Measurements from ENCODE around the gene DHODH.
A peak's percentile ranks its signal among the peaks of the same experiment; 100 is the strongest.
"Not testable (repeated sequence)": the region's sequence is repeated elsewhere in the genome, so short reads cannot be mapped to it uniquely, and the experiment has no call there.

Gene DHODH

DNA sequence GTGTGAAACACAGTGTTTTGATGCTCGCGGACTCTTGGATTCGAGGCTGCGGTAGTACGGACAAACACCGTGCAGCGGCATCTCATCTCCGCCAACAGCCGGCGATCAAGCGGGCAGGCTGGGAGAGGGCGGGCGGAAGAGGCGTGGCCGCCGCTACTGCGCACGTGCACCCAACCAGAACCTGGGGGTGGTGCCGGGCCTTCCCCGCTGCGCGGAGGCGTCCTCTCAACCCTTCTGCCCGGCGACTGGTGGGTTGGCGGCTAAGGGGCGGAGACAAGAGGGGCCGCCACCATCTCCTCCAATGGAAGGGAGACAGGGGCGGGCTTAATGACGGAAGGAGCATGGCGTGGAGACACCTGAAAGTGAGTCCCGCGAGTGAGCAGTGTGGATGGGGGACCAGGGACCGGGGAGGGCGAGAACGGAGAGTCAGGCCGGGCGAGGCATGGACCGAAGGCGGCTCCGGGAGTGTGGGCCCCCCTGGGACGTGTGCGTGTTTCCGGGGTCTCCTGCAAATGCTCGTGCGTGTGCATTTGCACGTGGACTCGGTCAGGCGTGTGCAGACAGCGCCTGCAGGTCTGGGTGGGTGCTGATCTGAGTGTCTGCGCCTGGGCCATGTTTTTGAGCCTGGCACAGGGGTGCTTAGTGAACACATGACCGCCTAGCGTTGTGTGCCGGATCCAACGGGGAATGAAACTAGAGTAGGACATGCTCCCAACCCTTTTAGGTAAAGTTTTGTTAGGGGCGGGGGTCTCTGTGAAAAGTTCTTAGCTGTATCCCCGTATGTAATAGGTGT is at the start of gene DHODH:
TSS of gene DHODH (plus strand) at position 321 of the 793 bp plus-strand sequence. CDS start at position 342, 21 bp downstream.
- peak; percentile 85 for DNase-seq

- peak; percentile 55 for DNase-seq
Observed at GRCh38 chr16:71961066-71962039, 47.2 kb upstream of the DHODH start.

GRCh38 chr16:71963125-71963875 is 45.2 kb upstream of the DHODH start:
- DNase-seq = no peak

GRCh38 chr16:71965223-71965622 is 43.3 kb upstream of the DHODH start:
- no peak for DNase-seq

DNA sequence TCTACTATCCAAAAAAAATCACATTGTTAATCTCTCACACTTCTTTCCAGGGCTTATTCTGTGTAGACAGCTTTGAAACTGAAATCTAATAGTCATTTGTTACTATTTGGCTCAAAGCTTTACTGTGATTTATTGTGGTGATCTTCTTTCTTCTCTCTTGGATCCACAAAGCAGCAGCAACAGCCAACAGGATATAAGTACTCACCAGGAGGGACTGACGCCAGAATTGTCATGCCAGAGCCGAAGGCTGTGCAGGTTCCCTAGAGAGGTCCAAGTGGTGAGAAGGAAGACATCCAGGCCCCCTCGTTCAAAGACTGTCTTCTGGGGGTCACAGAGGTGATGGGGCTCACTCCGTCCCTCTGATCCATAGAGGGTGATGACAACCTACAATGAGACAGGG is 41.6 kb upstream of the DHODH start:
- DNase-seq = no peak

DNA sequence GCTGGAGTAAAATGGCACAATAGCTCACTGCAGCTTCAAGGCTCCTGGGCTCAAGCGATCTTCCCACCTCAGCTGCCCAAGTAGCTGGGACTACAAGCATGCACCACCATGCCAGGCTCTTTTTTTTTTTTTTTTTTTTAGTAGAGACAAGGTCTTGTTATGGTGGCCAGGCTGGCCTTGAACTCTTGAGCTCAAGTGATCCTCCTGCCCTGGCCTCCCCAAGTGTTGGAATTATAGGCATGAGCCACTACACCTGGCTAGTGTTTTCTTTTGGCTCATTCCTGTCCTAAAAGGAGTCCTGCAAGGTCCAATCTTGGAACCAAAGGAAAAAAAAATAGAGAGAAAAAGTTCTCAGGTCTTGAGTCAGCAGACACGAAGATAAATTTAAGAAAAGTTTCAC is 39.2 kb upstream of the DHODH start:
- no peak for DNase-seq

DNA sequence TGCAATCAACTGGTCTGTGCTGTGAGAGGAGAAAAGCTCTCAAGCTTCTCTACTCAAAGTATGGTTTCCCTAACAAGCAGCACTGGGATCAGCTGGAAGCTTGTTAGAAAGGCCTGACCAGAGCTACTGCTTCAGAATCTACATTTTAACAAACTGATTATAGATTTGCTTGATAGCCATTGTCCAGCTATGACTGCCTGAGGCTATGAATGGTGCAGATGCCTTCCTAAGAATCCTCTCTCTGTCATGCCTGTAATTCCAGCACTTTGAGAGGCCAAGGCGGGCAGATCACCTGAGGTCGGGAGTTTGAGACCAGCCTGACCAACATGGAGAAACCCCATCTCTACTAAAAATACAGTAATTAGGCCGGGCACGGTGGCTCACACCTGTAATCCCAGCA is 37.0 kb upstream of the DHODH start:
- DNase-seq = no peak

- DNase-seq = no peak
Observed at GRCh38 chr16:71972356-71972755, 36.2 kb upstream of the DHODH start.

DNA sequence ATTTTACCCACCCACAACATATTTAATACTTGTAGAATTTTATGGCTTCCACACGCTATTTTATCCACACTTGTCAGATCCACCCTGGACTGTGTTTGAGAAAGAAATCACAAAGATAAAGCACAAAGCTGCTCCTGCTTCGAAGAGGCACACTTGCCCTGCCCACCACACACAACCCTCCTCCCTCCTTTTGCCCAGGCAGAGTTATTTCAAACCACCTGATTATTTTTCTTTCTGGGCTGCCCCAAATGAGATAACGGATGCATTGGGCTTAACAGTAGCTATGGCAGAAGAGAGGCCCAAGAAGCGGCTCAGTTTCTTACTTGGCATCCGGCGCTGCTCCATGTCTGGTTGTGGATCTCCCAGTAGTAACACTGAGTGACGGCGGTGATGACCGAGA is 35.5 kb upstream of the DHODH start:
- DNase-seq = no peak

- no peak for DNase-seq
Observed at GRCh38 chr16:71974068-71974818, 34.3 kb upstream of the DHODH start.

DNA sequence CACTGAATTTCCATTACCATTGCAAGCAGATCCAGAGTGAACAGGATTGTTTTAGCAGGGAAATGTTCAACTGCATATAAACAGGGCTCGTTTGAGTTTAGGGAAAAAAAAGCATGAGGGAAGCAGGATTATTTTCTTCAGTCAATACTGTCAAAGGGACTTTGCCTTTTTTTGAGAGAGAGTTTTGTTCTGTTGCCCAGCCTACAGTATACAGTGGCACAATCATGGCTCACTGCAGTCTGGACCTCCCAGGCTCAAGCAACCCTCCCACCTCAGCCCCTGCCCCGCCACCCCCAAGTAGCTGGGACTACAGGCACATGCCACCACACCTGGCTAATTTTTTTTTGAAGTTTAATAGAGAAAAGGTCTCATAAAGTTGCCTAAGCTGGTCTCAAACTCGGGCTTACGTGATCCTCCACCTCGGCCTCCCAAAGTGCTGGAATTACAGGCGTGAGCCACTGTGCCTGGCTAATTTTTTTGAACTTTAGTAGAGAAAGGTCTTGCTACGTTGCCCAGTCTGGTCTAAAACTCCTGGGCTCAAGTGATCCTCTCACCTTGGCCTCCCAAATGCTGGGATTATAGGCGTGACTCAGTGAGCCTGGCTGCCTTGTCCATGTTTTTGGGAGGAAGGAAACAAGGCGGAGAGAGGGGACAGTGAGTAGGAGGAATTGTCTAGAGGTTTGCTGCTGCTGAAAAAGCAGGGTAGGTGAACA is 23.1 kb upstream of the DHODH start:
- no peak for DNase-seq

DNA sequence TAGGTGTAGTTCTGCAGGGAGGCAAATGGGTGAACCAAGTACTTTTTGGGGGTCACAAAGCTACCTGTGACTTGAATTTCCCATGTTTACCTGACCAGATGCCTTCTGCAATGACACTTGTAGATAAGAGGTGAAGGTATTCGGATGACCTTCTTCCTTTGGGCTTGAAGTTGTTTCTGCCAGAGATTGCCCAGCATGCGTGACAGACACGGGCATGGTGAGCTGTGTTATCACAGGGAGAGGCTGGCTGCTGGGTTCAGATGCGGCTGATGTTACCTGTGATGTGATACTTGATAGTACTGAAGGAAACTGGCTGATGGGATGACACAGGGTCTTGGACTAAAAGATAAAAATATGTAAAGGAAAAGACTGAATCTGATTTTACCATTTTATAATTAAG is 22.4 kb upstream of the DHODH start:
- no peak for DNase-seq

DNA sequence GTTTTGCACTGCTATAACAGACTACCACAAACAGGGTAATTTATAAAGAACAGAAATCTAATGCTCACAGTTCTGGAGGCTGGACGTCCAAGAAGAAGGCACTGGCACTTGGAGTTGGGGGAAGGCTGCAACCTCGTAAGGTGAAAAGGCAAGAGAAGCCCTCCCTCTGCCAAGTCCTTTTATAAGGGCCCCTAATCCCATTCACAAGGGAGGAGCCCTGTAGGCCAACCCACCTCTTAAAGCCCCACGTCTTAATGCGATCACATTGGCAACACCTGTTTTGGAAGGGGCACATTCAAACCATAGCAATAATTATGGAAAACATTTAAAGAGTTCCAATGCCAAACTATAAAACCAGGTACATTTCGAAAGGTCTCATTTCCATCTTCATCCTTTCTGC is 13.5 kb upstream of the DHODH start:
- no peak for DNase-seq

- not testable (repeated sequence) for DNase-seq
Observed at GRCh38 chr16:71997578-71997977, 11.0 kb upstream of the DHODH start.

DNA sequence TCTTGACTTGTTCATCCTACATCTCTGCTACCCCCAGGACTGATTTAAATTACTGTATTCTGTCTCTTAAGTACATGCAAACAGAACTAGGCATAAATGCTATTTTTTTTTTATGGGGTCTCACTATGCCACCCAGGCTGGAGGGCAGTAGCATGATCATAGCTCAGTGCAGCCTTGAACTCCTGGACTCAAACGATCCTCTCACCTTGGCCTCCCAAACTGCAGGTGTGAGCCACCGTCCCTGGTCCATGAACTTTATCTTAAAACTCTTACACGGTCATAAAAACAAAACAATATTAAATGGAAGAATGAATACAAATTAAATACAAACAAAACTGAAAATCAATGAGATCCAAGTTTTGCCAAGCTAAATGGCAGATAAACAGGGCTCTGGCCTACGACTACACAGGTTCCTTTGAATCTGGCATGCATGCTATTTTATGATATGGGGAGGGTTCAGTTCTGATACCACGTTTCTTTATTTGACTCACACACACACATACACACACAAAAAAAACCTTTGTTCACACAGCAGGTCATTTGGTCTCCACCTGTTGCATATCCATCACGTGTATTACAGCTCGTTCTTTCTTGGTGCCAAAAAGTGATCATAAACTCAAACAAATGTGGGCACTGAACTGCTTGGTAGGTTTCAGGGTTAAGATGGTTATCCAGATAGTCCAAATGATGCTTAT is 7.2 kb upstream of the DHODH start:
- no peak for DNase-seq

- DNase-seq = no peak
Observed at GRCh38 chr16:72002619-72003018, 5.9 kb upstream of the DHODH start.

DNA sequence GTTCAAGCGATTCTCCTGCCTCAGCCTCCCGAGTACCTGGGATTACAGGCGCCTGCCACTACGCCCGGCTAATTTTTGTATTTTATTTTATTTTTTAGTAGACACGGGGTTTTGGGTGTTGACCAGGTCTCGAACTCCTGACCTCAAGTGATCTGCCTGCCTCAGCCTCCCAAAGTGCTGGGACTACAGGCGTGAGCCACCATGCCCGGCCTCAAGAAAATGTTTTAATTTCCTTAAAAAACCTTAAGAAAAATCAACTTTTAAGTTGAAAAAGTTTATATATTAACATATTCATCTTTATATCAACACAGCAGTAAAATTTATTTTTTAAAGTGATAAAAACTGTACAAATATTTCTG is 500 bp upstream of the DHODH start:
- DNase-seq = not testable (repeated sequence)

DNA sequence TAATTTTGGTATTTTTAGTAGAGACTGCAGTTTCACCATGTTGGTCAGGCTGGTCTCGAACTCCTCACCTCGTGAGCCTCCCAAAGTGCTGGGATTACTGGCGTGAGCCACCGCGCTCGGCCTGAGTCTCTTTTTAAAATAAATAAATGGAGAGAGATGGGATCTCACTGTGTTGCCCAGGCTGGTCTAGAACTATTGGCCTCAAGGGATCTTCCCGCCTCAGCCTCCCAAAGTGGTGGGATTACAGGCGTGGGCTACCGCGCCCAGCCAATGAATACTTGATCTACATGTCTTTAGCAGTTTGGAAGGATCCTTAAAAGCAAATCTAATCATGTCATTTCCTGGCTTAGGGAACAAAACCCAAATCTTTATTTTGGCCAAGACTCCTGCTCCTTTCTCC is 1.2 kb downstream of the DHODH start:
- DNase-seq = no peak

DNA sequence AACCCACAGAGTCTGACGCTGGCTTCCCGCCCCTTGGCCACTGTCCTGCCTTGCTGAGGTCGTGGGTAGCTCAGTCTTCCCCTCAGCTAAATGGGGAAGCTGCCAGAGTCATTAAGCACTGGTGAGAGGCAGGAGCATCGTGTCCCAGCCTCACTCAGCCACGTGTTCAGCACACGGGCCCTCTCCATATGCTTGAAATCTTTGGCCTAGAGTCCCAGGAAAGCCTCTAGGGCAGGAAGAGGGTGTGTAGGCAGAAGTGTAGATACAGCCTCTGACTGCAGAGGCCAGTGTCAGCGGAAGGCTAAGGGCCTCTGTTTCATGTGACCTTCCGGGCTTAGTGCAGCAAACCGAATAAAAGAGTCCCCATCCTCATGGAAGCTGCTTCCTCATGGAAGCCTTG is 4.1 kb downstream of the DHODH start:
- no peak for DNase-seq

GRCh38 chr16:72013389-72013788 is 4.8 kb downstream of the DHODH start:
- DNase-seq = no peak

GRCh38 chr16:72013888-72014581 is 5.5 kb downstream of the DHODH start:
- DNase-seq = no peak
